GM19025 (cell line): Measurements from ENCODE around the gene LGMN.
"Not testable (repeated sequence)": the region's sequence is repeated elsewhere in the genome, so short reads cannot be mapped to it uniquely, and the experiment has no call there.

ENCODE experiments used
- ATAC-seq: cut with Tn5 transposase; IDR thresholded peaks from one replicate; pipeline ENCODE4 v1.9.1; 2021; ENCODE audit warnings: mild to moderate bottlenecking, low read depth, moderate library complexity; ENCODE audit not compliant: unreplicated experiment

Gene LGMN

GRCh38 chr14:92680330-92680729 is 68.1 kb downstream of the LGMN start:
- ATAC-seq: not testable (repeated sequence)

DNA sequence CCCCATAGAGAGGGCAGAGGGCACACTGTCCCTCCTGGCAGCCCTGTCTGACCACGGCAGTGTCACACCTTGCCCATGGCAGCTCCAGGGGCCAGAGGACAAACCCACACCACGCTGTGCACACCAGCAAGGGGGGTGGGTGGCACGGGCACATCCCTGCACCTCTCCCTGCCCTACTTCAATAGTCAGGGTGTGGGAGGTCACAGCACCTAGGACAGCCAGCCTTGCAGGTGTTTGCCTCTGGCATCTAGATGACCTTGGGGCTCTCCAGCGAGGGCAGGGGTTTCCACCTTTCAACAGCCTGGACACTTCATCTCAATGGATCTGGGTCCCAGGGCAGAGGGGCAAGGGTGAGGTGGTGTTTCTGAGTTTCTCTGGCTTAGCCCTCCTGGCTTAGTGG is 69.2 kb downstream of the LGMN start:
- no peak for ATAC-seq

- ATAC-seq: no peak
Measured at GRCh38 chr14:92678766-92679165, 69.7 kb downstream of the LGMN start.

DNA sequence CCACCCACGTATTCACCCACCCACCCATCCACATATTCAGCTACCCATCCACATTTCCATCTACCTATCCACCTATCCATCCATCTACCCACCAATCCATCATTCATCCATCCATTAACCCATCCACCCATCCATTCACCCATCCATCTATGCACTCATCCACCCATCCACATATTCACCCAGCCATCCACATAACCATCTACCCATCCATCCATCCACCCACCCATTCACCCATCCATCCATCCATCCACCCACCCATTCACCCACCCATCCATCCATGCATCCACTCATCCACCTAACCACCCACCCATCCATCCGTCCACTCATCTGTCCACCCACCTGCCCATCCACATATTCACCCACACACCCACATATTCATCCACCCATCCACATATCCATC is 70.5 kb downstream of the LGMN start:
- ATAC-seq: no peak

GRCh38 chr14:92677087-92677668 is 71.2 kb downstream of the LGMN start:
- peak; percentile 71 for ATAC-seq

GRCh38 chr14:92676403-92677086 is 71.9 kb downstream of the LGMN start:
- no peak for ATAC-seq

DNA sequence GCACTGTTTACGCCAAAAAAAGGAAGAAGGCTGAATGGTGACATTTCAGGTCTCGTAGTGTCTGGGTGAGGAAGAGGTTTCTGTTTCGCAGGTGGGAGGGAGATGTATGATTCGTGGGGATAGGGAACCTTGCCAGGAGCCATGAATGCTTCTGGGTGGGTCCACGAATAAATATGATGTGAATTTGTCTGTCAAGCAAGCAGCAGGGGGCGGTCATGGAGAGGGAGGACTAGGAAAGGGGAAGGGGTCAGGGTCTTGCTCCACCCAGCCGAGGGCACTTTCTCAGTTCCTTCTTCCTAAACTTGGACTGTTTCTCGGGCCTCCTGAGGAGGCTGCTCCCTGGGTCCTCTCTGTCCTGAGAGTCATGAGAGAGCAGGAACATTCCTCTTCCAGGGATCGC is 72.5 kb downstream of the LGMN start:
- ATAC-seq: no peak

GRCh38 chr14:92675421-92675820 is 73.0 kb downstream of the LGMN start:
- no peak for ATAC-seq

GRCh38 chr14:92673601-92674150 is 74.8 kb downstream of the LGMN start:
- no peak for ATAC-seq

- no peak for ATAC-seq
Measured at GRCh38 chr14:92670643-92671366, 77.6 kb downstream of the LGMN start.

DNA sequence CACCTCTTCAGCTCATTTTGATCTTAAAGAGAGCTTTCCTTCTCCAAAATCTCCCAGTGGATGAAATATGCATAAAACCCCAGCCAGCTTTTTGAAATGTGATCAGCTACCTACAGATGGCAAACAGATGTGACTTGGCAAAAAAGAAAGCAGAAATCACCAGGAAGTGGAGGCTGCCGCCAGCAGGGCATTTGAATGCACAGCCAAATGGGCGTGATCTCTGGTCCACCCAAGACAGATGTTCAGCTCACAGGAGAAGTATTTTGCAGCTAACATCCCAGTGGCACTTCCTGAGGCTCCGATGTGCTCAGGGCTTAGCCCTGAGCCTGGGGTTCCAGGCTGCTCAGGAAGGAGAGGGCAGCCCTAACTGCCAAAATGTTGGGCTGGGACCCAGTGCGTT is 78.3 kb downstream of the LGMN start:
- no peak for ATAC-seq

DNA sequence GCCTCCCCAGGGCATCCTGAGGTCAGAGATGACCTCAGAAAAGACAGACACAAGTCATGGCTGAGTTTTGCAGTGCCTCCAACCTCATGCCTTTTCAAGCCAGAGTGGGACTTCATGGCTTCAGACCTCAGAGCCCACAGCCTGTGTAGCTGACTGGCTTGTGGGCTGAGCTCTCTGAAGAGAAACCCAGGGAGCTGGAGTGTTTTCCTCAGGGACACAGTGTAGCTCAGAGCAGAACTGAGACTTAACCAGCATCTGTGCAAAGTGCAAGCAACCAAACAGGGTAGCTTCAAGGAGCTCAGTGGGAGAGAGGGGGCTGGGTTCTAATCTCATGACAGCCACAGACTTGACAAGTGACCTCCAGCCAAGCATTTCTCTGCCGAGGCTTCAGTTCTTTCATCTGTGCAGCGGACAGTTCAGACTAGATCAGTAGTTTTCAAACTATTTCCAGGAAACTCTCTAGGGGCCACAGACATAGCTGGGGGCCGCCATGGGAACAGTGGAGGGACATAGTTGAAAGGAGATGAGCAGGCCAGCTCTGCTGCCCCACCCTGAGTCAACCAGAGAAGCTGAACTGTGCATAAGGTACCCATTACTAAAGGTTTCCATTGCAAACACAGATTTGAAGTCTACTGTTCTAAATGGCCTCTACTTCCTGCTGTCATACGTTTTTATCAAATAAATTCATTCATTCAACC is 80.0 kb downstream of the LGMN start:
- ATAC-seq: peak; percentile 43

DNA sequence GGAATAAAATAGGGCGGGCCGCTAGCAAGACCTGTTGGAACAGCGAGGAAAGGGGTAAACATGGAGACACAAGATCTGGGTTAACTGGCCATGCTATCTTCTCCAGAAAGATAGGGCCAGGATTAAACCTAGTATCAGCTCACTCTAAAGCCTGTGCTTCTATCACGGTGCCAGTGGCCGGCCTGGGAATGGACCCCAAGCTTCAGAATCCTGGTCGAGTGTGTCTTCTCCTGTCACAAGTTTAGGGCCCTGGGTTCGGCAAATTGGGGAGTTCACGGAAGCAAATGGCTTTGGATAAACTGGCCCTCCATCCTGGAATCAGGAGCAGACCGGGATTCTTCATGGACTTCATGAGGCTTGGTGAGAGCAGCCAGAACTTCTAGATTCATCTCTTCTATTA is 82.2 kb downstream of the LGMN start:
- ATAC-seq: no peak

GRCh38 chr14:92665661-92666110 is 82.7 kb downstream of the LGMN start:
- ATAC-seq: no peak

- ATAC-seq: no peak
Measured at GRCh38 chr14:92663049-92663448, 85.4 kb downstream of the LGMN start.

DNA sequence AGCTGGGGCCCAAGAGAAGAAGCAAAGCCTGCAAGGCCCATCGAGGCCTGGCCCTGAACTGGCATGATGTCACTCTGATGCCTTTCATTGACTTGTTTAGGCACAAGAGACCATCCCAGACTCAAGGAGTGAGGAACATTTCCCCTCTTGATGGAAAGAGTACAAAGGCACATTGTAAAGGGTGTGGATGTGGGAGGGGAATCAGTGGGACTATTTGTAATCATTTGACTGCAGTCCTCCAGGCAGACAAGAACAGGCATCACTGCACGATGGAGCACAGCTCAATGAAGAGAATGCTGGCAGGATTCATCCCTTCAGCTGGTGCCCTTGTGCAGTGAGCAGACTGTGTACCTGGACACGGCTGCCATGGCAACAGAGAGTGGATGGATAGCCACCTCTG is 87.9 kb downstream of the LGMN start:
- ATAC-seq: no peak

- ATAC-seq: no peak
Measured at GRCh38 chr14:92659765-92660561, 88.5 kb downstream of the LGMN start.

DNA sequence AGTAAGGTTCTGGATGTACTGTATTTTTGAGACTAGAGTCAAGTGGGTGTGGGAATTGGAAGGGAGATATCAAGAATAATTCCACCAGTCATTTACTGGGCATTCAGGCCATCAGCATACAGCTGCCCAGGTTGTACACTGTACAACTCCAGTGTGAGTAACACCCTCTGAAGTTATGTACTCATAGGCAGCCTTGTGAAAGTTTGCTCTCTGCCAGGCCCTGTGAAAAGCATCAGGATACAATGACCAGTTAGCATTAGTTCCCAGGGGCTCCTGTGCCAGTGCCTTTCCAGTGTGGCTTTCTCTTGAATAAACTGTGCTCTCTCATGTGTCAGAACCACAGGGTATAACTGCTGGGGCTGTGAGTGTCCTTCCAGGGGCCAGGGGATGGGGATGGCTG is 89.7 kb downstream of the LGMN start:
- no peak for ATAC-seq

- ATAC-seq: no peak
Measured at GRCh38 chr14:92658160-92658559, 90.3 kb downstream of the LGMN start.
